HG03097 (cell line): Measurements from ENCODE around the gene SMAGP.
"Not testable (repeated sequence)": the region's sequence is repeated elsewhere in the genome, so short reads cannot be mapped to it uniquely, and the experiment has no call there.

Source experiments
- ATAC-seq: cut with Tn5 transposase; IDR thresholded peaks from one replicate; pipeline ENCODE4 v1.9.1; 2021; ENCODE audit not compliant: unreplicated experiment, low FRiP score

The SMAGP gene

DNA sequence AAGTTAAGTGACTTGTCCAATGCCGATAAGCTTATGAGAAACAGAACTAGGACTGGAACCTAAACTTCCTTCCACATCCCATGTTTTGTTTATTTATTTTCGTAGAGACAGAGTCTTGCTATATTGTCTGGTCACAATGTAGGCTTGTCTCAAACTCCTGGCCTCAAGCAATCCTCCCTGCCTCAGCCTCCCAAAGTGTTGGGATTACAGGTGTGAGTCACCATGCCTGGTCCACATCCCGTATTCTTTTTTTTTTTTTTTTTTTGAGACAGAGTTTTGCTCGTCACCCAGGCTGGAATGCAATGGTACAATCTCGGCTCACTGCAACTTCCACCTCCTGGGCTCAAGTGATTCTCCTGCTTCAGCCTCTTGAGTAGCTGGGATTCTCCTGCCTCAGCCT is 43.1 kb downstream of the SMAGP start:
- ATAC-seq: not testable (repeated sequence)

DNA sequence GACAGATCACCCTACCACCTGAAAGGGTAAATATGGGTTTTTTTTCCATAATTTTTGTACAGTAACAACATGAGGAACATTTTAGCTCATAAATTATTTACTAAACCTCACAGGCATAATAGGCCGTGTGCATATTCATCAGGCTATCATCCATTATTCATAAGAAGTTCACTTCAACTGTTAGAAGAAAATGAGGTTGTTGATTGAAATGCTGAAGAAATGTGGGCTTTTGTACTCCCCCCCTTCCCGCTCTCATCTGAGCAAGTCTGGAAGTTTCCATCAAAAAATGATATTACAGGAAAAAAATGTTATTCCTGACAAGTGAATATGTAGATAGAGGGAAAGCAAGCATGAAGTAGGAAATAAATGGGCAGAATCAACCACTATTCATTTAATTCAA is 44.4 kb downstream of the SMAGP start:
- ATAC-seq: no peak

- no peak for ATAC-seq
These were observed 45.0 kb downstream of the SMAGP start for GRCh38 chr12:51225234-51225633.

DNA sequence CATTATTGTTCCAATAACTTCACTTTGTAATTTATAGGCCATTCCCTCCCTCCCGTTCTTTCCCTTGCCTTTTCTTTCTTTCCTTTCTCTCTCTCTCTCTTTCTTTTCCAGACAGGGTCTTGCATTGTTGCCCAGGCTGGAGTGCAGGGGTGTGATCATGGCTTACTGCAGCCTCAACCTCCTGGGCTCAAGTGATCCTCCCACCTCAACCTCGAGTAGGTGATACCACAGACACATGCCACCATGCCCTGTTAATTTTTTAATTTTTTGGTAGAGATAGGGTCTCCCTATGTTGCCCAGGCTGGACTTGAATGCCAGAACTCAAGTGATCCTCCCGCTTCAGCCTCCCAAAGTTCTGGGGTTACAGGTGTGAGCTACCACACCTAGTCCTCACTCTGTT is 45.6 kb downstream of the SMAGP start:
- ATAC-seq: no peak

GRCh38 chr12:51222461-51222860 is 47.8 kb downstream of the SMAGP start:
- no peak for ATAC-seq

- not testable (repeated sequence) for ATAC-seq
These were observed 50.4 kb downstream of the SMAGP start for GRCh38 chr12:51219857-51220256.

GRCh38 chr12:51219322-51219721 is 50.9 kb downstream of the SMAGP start:
- no peak for ATAC-seq

GRCh38 chr12:51218607-51219161 is 51.5 kb downstream of the SMAGP start:
- no peak for ATAC-seq

DNA sequence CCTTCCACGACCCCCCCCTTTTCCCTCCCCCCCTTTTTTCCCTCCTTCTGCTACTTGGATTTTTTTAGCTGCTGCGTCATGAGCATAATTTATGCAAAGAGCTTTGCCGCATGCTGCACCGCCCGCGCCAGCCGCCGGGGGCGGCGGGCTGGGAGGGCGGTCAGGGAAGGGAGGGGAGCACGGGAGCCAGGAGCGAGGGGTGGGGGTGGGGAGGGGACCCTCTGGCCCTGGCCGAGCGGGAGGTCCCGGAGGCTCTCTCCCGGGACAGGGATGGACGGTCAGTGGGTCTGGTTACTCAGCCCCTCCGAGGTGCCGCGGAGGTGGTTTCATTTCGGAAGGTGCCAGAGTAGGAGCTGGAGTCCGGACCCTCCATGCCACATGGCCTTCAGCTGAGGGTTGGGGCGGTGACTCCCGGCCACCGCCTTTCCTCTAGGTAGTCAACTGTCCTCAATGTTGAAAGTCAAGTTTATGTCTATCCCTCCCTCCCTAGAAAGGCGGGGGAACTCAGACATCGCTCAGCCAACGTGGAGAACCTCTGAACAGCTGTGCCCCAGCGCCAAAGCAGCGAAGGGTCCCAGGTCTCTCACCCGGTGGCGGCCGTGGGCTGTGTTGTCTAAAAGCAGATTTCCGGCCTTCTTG is 52.1 kb downstream of the SMAGP start, which contains the start of gene POU6F1:
TSS of gene POU6F1 (minus strand) at position 95 of the 639 bp plus-strand sequence. CDS start 11,226 bp downstream, outside the sequence.
- peak; percentile 63 for ATAC-seq

DNA sequence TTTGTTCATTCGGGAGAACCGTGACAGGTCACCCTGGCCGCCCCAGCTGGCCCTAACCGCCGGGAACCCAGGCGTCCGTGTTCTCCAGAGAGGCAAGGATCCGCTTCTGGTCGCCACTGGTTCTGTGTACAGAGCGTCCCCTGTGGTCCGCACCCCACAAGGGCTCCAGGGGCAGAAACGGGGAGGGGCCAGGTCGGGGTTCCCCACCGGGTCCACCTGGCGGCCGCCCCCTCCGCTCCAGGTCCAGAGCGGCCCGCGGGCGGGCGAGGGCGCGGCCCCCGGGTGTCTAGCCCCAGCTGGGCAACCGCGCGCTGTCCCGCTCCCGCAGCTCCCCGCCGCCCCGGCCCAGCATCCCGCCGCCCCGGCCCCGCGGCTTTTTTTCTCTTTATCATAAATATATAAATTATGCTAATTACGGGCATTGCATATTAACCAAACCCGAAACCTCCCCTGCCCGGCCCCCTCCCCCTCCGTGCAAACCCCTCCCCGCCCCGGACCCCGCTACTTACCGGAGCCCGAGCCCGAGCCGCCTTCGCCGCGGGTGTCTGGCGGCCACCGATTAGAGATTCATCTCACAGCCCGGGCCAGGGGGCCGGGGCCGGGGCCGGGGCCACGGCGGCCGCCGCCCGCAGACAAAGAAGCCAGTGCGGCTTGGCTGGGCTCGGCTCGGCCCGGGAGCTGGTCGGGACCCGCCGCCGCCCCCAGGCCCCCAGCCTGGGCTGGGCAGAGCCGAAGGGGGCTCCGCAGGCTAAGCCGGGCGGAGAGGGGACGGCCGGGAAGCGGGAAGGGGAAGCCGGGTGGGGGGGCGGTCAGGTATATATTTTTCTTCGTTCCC is 52.9 kb downstream of the SMAGP start:
- no peak for ATAC-seq

DNA sequence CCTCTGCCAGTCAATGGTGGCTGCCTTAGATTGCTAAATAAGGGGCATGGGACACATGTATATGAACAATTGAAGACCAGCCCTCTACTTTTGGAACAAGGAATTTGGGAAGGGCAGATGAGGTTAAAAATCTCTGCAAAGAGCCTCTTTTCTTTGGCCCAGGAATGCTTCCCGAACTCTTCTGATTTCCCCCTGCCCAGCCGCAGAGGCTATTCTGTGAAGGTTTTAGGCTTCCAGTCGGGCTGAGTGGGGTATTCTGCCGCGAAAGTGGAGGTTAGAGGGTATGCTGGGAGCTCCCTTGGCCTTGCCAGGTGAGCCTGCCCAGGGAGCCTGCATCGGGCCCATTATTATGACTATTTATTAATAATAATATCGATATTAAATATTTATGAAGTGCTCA is 53.6 kb downstream of the SMAGP start:
- ATAC-seq: no peak

- ATAC-seq: no peak
These were observed 55.3 kb downstream of the SMAGP start for GRCh38 chr12:51214895-51215294.

GRCh38 chr12:51210690-51211395 is 59.4 kb downstream of the SMAGP start:
- ATAC-seq: no peak

DNA sequence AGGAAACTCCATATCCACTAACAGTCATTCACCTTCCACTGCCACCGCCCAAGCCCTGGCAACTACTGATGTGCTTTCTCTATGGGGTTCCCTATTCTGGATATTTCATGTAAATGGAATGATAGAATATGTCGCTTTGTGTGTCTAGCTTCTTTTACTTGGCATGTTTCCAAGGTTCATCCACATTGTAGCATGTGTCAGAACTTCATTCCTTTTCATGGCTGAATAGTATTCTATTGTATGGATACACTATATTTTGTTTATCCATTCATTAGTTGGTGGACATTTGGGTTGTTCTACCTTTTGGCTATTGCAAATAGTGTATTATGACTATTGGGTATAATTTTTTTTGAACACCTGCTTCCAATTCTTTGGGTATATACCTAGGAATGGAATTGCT is 61.0 kb downstream of the SMAGP start:
- ATAC-seq: no peak

DNA sequence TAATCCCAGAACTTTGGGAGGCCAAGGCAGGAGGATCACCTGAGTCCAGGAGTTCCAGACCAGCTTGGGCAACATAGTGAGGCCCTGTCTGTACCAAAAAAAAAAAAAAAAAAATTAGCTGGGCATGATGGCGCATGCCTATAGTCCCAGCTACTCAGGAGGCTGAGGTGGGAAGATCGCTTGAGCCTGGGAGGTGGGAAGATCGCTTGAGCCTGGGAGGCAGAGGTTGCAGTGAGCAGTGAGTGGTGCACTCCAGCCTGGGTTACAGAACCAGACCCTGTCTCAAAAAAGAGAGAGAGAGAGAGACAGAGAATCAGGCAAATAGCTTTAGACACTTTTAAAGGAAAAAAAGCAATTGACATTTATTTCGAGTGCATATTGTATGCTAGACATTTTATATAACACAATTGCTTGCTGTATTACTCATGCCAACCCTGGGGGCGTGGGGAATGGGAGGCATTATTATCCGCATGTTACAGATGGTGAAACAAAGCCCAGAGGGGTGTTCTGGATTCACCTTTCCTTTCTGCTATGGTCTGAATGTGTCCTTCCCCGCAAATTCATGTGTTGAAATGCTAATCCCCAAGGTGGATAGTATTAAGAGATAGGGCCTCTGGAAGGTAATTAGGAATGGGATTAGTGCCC is 62.1 kb downstream of the SMAGP start:
- no peak for ATAC-seq

DNA sequence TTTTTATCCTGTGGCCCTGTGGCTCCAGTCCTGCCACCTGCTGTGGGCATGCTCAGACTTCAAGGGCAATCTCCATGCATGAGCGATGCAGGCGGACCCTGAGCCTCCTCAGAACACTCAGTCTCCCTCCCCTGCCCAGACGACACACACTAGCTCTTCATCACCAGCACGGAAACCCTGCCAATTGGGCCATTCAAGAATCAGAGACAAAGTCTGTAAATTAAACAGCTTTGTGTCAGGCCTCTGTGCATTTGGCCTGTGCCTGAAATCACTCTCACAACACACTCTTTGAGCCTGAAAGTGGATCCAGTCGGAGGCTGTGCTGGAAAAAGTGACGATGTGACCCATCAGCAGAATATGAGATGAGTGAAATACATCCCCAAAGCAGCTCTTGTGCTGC is 64.9 kb downstream of the SMAGP start:
- ATAC-seq: no peak

GRCh38 chr12:51202718-51203117 is 67.5 kb downstream of the SMAGP start:
- no peak for ATAC-seq

DNA sequence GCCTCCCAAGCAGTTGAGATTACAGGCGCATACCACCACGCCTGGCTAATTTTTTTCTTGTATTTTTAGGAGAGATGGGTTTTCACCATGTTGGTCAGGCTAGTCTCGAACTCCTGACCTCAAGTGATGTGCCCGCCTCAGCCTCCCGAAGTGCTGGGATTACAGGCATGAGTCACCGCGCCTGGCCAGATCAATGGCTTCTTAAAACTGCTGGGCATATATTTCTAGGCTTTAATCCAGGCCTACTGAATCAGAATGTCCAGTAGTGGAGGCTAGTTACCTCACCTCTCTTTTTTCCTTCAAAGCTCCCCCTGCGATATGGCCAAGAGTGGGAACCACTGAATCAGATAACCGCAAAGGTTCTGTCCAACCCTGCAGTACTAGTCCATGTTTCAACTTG is 69.4 kb downstream of the SMAGP start:
- ATAC-seq: no peak

DNA sequence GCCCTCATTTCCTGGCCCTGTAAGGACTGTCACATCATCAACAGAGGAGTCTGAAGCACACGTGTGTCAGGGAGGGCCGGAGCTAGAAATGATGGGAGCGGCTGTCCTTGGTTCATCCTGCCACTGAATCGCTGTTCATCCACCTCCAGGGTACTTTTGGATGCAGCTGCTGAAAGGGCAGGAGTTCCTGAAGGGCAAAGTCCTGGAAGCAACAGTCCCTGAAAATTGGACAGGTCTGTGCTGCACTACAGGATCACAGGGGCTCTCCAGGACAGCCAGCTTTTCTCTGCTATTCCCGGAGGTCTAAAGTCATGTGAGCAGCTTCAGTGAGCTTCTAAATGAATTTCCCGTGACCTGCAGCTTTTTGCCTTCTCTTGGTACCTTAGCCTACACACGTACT is 70.1 kb downstream of the SMAGP start:
- ATAC-seq: no peak

DNA sequence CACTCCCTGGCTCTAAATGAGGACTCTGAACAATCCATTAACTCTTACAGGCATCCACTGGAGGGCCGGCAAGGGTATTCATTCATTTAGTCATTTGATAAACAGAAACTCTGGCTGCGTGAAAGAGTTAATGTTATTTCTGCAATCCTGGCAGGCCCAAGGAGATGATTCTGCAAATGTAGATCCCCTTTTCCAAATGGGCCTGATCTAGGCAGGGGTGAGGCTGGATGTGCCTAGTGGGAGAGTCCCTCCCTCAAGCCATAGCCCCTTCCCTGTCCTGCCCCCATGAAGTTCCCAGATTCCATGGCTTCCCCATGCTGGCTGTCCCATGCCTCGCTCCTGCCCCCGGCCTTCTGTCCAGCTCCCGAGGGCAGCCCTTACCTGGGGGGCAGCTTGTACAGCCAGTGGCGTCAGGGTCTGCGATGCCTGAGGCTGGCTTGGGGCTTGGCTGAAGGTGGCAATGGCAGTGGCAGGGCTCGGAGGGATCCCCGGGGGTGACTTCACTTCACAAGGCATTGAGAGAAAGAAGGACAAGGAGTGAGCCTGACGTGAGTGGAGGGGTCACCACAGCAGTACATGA is 70.8 kb downstream of the SMAGP start:
- ATAC-seq: no peak
